ENCODE measurements around the gene DUSP28. TPM values are rescaled to one million over a fixed set of nuclear protein-coding genes. Genes with fewer than 3 reads are reported as not detected.

DUSP28 gene
- total RNA-seq, 1 experiment from 2014 or later: 4.9 TPM

DNA sequence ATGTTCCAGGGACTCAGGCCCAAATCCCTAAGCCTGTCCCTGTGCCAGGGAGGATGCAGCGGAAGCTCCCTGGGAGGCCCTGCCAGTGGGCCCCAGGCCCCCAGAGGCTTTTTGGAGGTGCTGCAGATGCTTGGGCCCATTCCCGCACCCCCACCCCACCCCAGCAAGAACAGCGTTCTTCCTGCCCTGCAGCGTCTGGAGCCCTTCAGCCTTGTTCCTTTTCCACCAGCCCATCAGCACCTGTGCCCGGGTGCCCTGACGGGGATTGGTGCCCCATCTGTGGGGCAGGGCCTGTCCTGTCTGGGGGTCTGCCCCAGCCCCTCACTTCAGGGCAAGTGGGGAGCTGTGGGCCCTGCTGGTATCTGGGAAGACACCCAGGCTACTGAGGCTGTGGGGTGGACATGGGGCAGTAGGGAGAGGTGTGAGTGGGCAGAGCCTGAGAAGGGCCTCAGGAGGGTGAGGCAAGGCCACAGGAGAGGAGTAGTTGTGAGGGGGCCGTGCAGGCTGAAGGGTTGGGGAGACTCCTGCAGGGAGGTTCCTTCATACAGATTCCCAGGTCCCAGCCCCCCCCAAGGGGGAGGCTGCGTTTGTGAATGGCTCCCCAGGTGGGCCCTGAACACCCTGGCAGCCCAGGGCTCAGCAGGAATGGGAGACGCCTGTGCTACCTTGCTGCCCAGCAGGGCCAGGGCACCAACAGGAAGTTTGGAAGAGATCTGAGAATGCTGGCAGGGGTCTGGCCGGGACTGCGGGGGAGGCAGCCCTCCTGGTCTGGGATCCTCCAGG lies 10.6 kb downstream of the DUSP28 start:
- peaks cover 19% of the 10 kb centered on the region for H3K4me1 ChIP-seq (ENCODE audit: insufficient read depth, low read length, poor library complexity, severe bottlenecking)
- H3K27me3 ChIP-seq (replicated peaks; ENCODE audit: insufficient read depth, low read depth, low read length, poor library complexity): no peaks in the 10 kb centered on the region
- no TSS peak for BruUV-seq (replicated peaks)
- no peaks in the 10 kb centered on the region for H3K9me3 ChIP-seq (ENCODE audit: low read depth, low read length, poor library complexity, severe bottlenecking)
- no peaks in the 10 kb centered on the region for H3K36me3 ChIP-seq (ENCODE audit: insufficient read depth, low read length, poor library complexity, severe bottlenecking)
- CTCF ChIA-PET: no interaction called here
- POLR2A ChIA-PET (ENCODE audit: low non-redundant PET): no interaction called here
- no peak for DNase-seq (ENCODE audit: low spot score)
- intact Hi-C loops (cut with micrococcal nuclease; ENCODE audit: unreplicated experiment): no loop called here
- TF ChIP-seq EZH2 (IDR thresholded peaks at IDR 0.05; ENCODE audit: borderline replicate concordance, low read depth, low read length, poor library complexity, severe bottlenecking): no peak
- TF ChIP-seq, protein P1, sequence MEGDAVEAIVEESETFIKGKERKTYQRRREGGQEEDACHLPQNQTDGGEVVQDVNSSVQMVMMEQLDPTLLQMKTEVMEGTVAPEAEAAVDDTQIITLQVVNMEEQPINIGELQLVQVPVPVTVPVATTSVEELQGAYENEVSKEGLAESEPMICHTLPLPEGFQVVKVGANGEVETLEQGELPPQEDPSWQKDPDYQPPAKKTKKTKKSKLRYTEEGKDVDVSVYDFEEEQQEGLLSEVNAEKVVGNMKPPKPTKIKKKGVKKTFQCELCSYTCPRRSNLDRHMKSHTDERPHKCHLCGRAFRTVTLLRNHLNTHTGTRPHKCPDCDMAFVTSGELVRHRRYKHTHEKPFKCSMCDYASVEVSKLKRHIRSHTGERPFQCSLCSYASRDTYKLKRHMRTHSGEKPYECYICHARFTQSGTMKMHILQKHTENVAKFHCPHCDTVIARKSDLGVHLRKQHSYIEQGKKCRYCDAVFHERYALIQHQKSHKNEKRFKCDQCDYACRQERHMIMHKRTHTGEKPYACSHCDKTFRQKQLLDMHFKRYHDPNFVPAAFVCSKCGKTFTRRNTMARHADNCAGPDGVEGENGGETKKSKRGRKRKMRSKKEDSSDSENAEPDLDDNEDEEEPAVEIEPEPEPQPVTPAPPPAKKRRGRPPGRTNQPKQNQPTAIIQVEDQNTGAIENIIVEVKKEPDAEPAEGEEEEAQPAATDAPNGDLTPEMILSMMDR (conservative IDR thresholded peaks at IDR 0.05; ENCODE audit: low read depth, low read length): no peak
- H3K27ac ChIP-seq (ENCODE audit: low read depth, low read length, poor library complexity, severe bottlenecking): no peak overlapping the region
- no peak overlapping the region for H3K4me3 ChIP-seq (ENCODE audit: low read depth, low read length, poor library complexity, severe bottlenecking)

DNA sequence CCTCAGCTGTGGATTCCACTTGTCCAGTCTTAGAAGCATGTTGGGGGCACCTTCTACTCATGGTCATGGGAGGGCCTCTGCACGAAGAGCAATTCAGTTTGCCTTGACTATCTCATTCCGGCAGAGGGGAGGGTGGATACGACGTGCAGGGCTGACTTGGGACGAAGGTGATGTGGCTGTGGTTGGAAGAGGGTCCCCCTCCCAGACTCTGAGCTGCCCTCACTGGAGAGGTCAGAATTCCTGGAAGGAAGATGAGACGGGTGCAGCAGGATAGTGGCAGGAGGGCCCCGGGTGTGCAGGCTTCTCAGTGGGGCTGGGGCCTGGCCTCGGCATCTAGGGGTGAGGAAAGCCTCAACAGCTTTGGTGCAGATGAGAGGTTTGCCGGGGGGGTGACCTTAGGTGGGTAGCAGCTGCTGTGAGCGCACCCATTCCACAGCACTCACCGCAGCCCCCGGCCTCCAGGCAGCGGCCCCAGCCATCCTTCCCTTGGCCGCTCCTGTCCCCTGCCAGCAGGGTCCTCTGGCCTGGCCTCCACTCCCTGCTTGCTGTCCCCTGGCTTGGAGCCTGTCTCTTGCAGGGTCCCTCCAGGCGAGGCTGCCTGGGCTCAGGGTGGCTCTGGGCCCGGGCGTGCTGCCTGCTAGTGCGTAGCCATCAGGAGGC lies 11.3 kb downstream of the DUSP28 start:
- Histone ChIP-seq H3K36me3 (ENCODE audit: insufficient read depth, low read length, poor library complexity, severe bottlenecking) (peaks cover under 1% of the 10 kb centered on the region), H3K4me3 (ENCODE audit: low read depth, low read length, poor library complexity, severe bottlenecking) (no peak overlapping the region), H3K27ac (ENCODE audit: low read depth, low read length, poor library complexity, severe bottlenecking) (no peak overlapping the region), H3K4me1 (ENCODE audit: insufficient read depth, low read length, poor library complexity, severe bottlenecking) (peaks cover 12% of the 10 kb centered on the region), H3K27me3 (replicated peaks; ENCODE audit: insufficient read depth, low read depth, low read length, poor library complexity) (no peaks in the 10 kb centered on the region), H3K9me3 (ENCODE audit: low read depth, low read length, poor library complexity, severe bottlenecking) (no peaks in the 10 kb centered on the region)
- ChIA-PET POLR2A (ENCODE audit: low non-redundant PET) (no interaction called here), CTCF (no interaction called here)
- intact Hi-C loops (cut with micrococcal nuclease; ENCODE audit: unreplicated experiment): no loop called here
- no peak for DNase-seq (ENCODE audit: low spot score)
- TF ChIP-seq, protein P1 (conservative IDR thresholded peaks at IDR 0.05; ENCODE audit: low read depth, low read length): no peak
- TF ChIP-seq EZH2 (IDR thresholded peaks at IDR 0.05; ENCODE audit: borderline replicate concordance, low read depth, low read length, poor library complexity, severe bottlenecking): no peak
- BruUV-seq (replicated peaks): no TSS peak

DNA sequence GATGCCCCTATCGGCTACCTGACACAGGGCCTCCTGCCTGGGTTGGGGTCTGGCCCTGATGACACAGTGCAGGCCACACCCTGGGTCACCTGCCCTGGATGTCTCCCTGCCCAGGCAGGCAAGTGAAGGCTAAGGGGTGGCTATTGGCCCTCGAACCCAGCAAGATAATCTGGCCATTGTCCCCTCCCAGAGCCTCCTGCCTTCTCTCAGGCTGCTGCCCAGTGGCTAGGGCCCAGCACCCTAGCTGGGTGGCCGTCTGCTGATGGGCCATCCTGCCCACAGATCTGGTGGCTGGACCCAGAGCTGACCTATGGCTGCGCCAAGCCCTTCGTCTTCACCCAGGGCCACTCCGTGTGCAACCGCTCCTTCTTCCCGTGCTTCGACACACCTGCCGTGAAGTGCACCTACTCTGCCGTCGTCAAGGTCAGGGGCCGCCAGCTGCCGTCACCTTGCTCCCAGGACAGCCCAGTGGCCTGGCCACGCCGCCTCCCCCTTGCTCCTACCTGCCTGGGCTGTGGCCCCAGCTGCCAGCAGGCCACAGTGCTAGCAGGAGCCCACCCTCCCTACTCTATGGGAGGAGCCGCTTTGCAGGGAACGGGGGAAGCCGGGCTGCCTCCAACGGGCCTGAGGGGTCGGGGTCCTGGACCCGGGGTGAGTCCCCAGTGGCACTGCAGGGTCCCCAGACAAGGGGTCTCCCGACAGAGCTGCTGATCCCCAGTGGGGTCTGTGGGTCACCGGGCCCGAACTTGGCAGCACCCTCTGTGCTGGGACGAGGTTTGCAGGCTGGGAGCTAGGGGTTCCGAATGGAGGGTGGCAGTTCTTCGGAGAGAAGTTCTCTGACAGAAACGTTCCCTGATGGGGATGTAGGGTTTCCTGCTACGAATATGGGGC lies 12.2 kb downstream of the DUSP28 start:
- ChIA-PET CTCF (no interaction called here), POLR2A (ENCODE audit: low non-redundant PET) (no interaction called here)
- TF ChIP-seq, protein P1 (conservative IDR thresholded peaks at IDR 0.05; ENCODE audit: low read depth, low read length): no peak
- TF ChIP-seq EZH2 (IDR thresholded peaks at IDR 0.05; ENCODE audit: borderline replicate concordance, low read depth, low read length, poor library complexity, severe bottlenecking): no peak
- intact Hi-C loops (cut with micrococcal nuclease; ENCODE audit: unreplicated experiment): no loop called here
- Histone ChIP-seq H3K9me3 (ENCODE audit: low read depth, low read length, poor library complexity, severe bottlenecking) (no peaks in the 10 kb centered on the region), H3K4me3 (ENCODE audit: low read depth, low read length, poor library complexity, severe bottlenecking) (no peak overlapping the region), H3K4me1 (ENCODE audit: insufficient read depth, low read length, poor library complexity, severe bottlenecking) (peaks cover 2% of the 10 kb centered on the region), H3K36me3 (ENCODE audit: insufficient read depth, low read length, poor library complexity, severe bottlenecking) (peaks cover 8% of the 10 kb centered on the region), H3K27ac (ENCODE audit: low read depth, low read length, poor library complexity, severe bottlenecking) (no peak overlapping the region), H3K27me3 (replicated peaks; ENCODE audit: insufficient read depth, low read depth, low read length, poor library complexity) (no peaks in the 10 kb centered on the region)
- no TSS peak for BruUV-seq (replicated peaks)
- no peak for DNase-seq (ENCODE audit: low spot score)

Measured in A673 (cell line).